H1 (cell line): ENCODE data around the gene ING1. TPM values are rescaled to one million over a fixed set of nuclear protein-coding genes. Genes with fewer than 3 reads are reported as not detected.

Source experiments
- ASH2L ChIP-seq: fragments of 200-600, 300-600 bp; sonication (generic); IDR thresholded peaks from one replicate; pipeline ENCODE4 v1.7.1; 2017; ENCODE audit warnings: low read length
- ATF3 ChIP-seq: IDR thresholded peaks from 2 replicates; pipeline ENCODE4 v1.6.1; 2011; ENCODE audit warnings: low read depth, mild to moderate bottlenecking, low read length; ENCODE audit not compliant: insufficient read depth
- CREB1 ChIP-seq: IDR thresholded peaks from 2 replicates; pipeline ENCODE4 v1.6.1; 2012; ENCODE audit warnings: inconsistent platforms
- EZH2 ChIP-seq: fragments of 200-600 bp; sonication (generic); IDR thresholded peaks from 2 replicates; pipeline ENCODE4 v1.7.1; 2012; ENCODE audit warnings: low read depth, mild to moderate bottlenecking, moderate library complexity, low read length, inconsistent platforms; ENCODE audit not compliant: severe bottlenecking
- GTF2F1 ChIP-seq: IDR thresholded peaks from 2 replicates; pipeline ENCODE4 v1.6.1; 2012; ENCODE audit warnings: low read depth, low read length, improper control_type of control experiment, borderline replicate concordance
- JUN ChIP-seq: IDR thresholded peaks from 2 replicates; pipeline ENCODE4 v1.6.1; 2011; ENCODE audit warnings: low read depth, mild to moderate bottlenecking, improper control_type of control experiment, low read length
- JUND ChIP-seq: IDR thresholded peaks from 2 replicates; pipeline ENCODE4 v1.6.1; 2011; ENCODE audit warnings: mild to moderate bottlenecking, improper control_type of control experiment, low read length
- KDM1A ChIP-seq: fragments of 200-600, 300-600 bp; sonication (generic); IDR thresholded peaks from 2 replicates; pipeline ENCODE4 v1.7.1; 2016; ENCODE audit warnings: mild to moderate bottlenecking, low read length, borderline replicate concordance
- KDM5A ChIP-seq: fragments of 200-600 bp; IDR thresholded peaks from 2 replicates; pipeline ENCODE4 v1.7.1; 2012; ENCODE audit warnings: mild to moderate bottlenecking, low read length, inconsistent platforms, mixed read lengths
- MAFK ChIP-seq: IDR thresholded peaks from 2 replicates; pipeline ENCODE4 v1.6.1; 2012; ENCODE audit warnings: low read depth, mild to moderate bottlenecking, improper control_type of control experiment, low read length
- NRF1 ChIP-seq: IDR thresholded peaks from 2 replicates; pipeline ENCODE4 v1.6.1; 2011; ENCODE audit warnings: mild to moderate bottlenecking, low read depth, low read length, improper control_type of control experiment
- RFX5 ChIP-seq: IDR thresholded peaks from 2 replicates; pipeline ENCODE4 v1.6.1; 2011; ENCODE audit warnings: low read depth, low read length, improper control_type of control experiment, borderline replicate concordance
- RNF2 ChIP-seq: fragments of 200-900, 300-1000 bp; sonication (generic); IDR thresholded peaks from 2 replicates; pipeline ENCODE4 v1.7.1; 2016; ENCODE audit warnings: borderline replicate concordance, low read depth, mild to moderate bottlenecking, antibody characterized with exemption, low read length; ENCODE audit not compliant: poor library complexity, severe bottlenecking; ENCODE audit errors: missing control alignments
- SIN3A ChIP-seq, 2 experiments: IDR thresholded peaks in 1 of 2; conservative IDR thresholded peaks in 1 of 2; 2 replicates each; pipeline ENCODE4 v1.6.1; 2011 to 2012; ENCODE audit warnings: low read length in 2 of 2, improper control_type of control experiment in 1 of 2, low read depth in 1 of 2, mild to moderate bottlenecking in 1 of 2
- SIX5 ChIP-seq: IDR thresholded peaks from 2 replicates; pipeline ENCODE4 v1.6.1; 2011; ENCODE audit warnings: mild to moderate bottlenecking, low read depth, low read length
- SUZ12 ChIP-seq: fragments of 200-600 bp; sonication (generic); IDR thresholded peaks from 2 replicates; pipeline ENCODE4 v1.6.1; 2012; ENCODE audit warnings: mild to moderate bottlenecking, inconsistent platforms, low read length, moderate library complexity, mixed read lengths
- TAF1 ChIP-seq: IDR thresholded peaks from 2 replicates; pipeline ENCODE4 v1.6.1; 2011; ENCODE audit warnings: mild to moderate bottlenecking, low read depth, low read length
- TCF12 ChIP-seq: IDR thresholded peaks from 2 replicates; pipeline ENCODE4 v1.6.1; 2011; ENCODE audit warnings: low read depth, mild to moderate bottlenecking, low read length
- polyA plus RNA-seq, 7 experiments: library from polyadenylated mRNA; depleted of rRNA in 3 of 7; stranded (reverse) in 5 of 7; unstranded in 2 of 7; fragments of >200 nt in 5 of 7; fragments of 200-250 nt in 2 of 7; gene quantifications; 1 replicate in 5 of 7; 2 replicates in 1 of 7; 4 replicates in 1 of 7; pipeline versions ENCODE4 v1.2.1 to v1.2.3, GENCODE V29; 2011 to 2013; ENCODE audit warnings: missing spikeins in 2 of 7, mixed read lengths in 2 of 7
- total RNA-seq: library from RNA; stranded (reverse); fragmentation: NEBNext Ultra II Directional; extraction: Animal tissue kit (Norgen Biotek cat#: 25700); gene quantifications from 2 replicates; pipeline ENCODE4 v1.2.1, GENCODE V29; 2021
- TF ChIP-seq, protein P1 (sequence below): IDR thresholded peaks from 2 replicates; pipeline ENCODE4 v1.6.1; 2012; ENCODE audit warnings: inconsistent platforms
- TF ChIP-seq, protein P2 (sequence below): IDR thresholded peaks from 2 replicates; pipeline ENCODE4 v1.6.1; 2011; ENCODE audit warnings: low read length, improper control_type of control experiment
- TF ChIP-seq, protein P3 (sequence below): IDR thresholded peaks from 2 replicates; pipeline ENCODE4 v1.6.1; 2012; ENCODE audit warnings: inconsistent platforms

The ING1 gene
- total and polyA plus RNA-seq, 2 of the 8 experiments (the other 6 are each of a cell fraction or from before 2014, with no cell fraction given) = 22.3 to 26.6 TPM

GRCh38 chr13:110712849-110713641 is 455 bp upstream of the ING1 start (continued):
- TF ChIP-seq GTF2F1 (peak; percentile 68; the same call in 1 of the 2 replicates), SIX5 (peak; percentile 23; the same call in 1 of the 2 replicates), CREB1 (peak; percentile 84), EZH2 (no peak), RFX5 (no peak), TCF12 (no peak), NRF1 (peak; percentile 96), JUND (0 out of 2 replicates have a peak, but pooled peaks have one; percentile 15), SIN3A (conservative IDR thresholded peaks at IDR 0.05 in 1 of 2, IDR thresholded peaks at IDR 0.05 in 1 of 2; ENCODE audit: low read depth in 1 of 2, low read length in 2 of 2) (peak in 1 of 2 experiments; percentile 76; a peak in 2 of 4 replicates), KDM5A (no peak), ASH2L (no peak), SUZ12 (no peak), RNF2 (no peak), KDM1A (no peak; the same call in 1 of the 2 replicates), ATF3 (no peak), MAFK (no peak), JUN (no peak), TAF1 (peak; percentile 80)
- TF ChIP-seq, protein P1, sequence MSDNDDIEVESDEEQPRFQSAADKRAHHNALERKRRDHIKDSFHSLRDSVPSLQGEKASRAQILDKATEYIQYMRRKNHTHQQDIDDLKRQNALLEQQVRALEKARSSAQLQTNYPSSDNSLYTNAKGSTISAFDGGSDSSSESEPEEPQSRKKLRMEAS = 0 out of 2 replicates have a peak, but pooled peaks have one; percentile 3
- TF ChIP-seq, protein P2, sequence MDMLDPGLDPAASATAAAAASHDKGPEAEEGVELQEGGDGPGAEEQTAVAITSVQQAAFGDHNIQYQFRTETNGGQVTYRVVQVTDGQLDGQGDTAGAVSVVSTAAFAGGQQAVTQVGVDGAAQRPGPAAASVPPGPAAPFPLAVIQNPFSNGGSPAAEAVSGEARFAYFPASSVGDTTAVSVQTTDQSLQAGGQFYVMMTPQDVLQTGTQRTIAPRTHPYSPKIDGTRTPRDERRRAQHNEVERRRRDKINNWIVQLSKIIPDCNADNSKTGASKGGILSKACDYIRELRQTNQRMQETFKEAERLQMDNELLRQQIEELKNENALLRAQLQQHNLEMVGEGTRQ = no peak
- TF ChIP-seq, protein P3, sequence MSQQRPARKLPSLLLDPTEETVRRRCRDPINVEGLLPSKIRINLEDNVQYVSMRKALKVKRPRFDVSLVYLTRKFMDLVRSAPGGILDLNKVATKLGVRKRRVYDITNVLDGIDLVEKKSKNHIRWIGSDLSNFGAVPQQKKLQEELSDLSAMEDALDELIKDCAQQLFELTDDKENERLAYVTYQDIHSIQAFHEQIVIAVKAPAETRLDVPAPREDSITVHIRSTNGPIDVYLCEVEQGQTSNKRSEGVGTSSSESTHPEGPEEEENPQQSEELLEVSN = peak; percentile 71
